Neural crest cell (in vitro differentiated cells): ENCODE results near the gene SCGB3A2. TPM values are rescaled to one million over a fixed set of nuclear protein-coding genes. Genes with fewer than 3 reads are reported as not detected.

Source experiments
- DNase-seq: peaks from one replicate; pipeline ENCODE4 v3.0.0; 2021; ENCODE audit warnings: low read depth, mixed read lengths, low spot score
- H3K27ac Mint-ChIP-seq: one replicate; pipeline ENCODE4 v1.8.0; 2021; ENCODE audit warnings: mild to moderate bottlenecking, mixed read lengths; ENCODE audit not compliant: unreplicated experiment
- H3K27me3 Mint-ChIP-seq: 2 replicates; pipeline ENCODE4 v1.8.0; 2021; ENCODE audit warnings: low read depth, mild to moderate bottlenecking, mixed read lengths
- H3K36me3 Mint-ChIP-seq: 2 replicates; pipeline ENCODE4 v1.8.0; 2021; ENCODE audit warnings: low read depth, mild to moderate bottlenecking, mixed read lengths
- H3K4me1 Mint-ChIP-seq: 2 replicates; pipeline ENCODE4 v1.8.0; 2021; ENCODE audit warnings: mixed read lengths
- H3K4me3 Mint-ChIP-seq: one replicate; pipeline ENCODE4 v1.8.0; 2021; ENCODE audit warnings: mild to moderate bottlenecking, mixed read lengths
- H3K9me3 Mint-ChIP-seq: 2 replicates; pipeline ENCODE4 v1.8.0; 2021; ENCODE audit warnings: mixed read lengths
- total RNA-seq: library from RNA; stranded (reverse); gene quantifications from 2 replicates; pipeline ENCODE4 v1.2.1, GENCODE V29; 2021
- TF ChIP-seq, protein P1 (sequence below): fragments of 200-600 bp; sonication (generic); conservative IDR thresholded peaks from 2 replicates; pipeline ENCODE4 v1.5.0; 2021; ENCODE audit warnings: antibody characterized with exemption, mild to moderate bottlenecking

SCGB3A2 gene
- total RNA-seq, 1 donor from 2014 or later: not detected

DNA sequence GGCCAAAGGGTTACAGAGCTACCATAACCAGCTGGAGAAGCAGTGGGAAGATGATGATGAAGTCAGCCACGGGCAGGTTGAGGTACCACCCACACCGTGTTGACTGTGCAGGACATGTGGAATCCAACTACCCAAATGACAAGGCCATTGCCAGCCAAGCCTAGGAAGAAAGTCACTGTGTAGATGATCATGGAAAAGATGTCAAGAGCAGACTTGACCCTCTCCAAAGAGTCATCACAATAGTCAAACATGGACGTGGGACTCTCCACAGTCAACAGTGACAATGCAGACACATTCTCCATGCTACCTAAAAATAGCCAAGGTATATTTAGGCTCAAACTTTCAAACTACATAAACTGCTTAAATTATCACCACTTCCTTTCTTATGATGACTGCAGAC lies 26.1 kb upstream of the SCGB3A2 start:
- DNase-seq: no peak
- Mint-ChIP-seq H3K36me3 (no peaks in the 10 kb centered on the region), H3K27me3 (peaks cover 11% of the 10 kb centered on the region), H3K4me3 (no peak overlapping the region), H3K9me3 (no peaks in the 10 kb centered on the region), H3K4me1 (no peaks in the 10 kb centered on the region), H3K27ac (no peak overlapping the region)
- TF ChIP-seq, protein P1, sequence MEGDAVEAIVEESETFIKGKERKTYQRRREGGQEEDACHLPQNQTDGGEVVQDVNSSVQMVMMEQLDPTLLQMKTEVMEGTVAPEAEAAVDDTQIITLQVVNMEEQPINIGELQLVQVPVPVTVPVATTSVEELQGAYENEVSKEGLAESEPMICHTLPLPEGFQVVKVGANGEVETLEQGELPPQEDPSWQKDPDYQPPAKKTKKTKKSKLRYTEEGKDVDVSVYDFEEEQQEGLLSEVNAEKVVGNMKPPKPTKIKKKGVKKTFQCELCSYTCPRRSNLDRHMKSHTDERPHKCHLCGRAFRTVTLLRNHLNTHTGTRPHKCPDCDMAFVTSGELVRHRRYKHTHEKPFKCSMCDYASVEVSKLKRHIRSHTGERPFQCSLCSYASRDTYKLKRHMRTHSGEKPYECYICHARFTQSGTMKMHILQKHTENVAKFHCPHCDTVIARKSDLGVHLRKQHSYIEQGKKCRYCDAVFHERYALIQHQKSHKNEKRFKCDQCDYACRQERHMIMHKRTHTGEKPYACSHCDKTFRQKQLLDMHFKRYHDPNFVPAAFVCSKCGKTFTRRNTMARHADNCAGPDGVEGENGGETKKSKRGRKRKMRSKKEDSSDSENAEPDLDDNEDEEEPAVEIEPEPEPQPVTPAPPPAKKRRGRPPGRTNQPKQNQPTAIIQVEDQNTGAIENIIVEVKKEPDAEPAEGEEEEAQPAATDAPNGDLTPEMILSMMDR: no peak

DNA sequence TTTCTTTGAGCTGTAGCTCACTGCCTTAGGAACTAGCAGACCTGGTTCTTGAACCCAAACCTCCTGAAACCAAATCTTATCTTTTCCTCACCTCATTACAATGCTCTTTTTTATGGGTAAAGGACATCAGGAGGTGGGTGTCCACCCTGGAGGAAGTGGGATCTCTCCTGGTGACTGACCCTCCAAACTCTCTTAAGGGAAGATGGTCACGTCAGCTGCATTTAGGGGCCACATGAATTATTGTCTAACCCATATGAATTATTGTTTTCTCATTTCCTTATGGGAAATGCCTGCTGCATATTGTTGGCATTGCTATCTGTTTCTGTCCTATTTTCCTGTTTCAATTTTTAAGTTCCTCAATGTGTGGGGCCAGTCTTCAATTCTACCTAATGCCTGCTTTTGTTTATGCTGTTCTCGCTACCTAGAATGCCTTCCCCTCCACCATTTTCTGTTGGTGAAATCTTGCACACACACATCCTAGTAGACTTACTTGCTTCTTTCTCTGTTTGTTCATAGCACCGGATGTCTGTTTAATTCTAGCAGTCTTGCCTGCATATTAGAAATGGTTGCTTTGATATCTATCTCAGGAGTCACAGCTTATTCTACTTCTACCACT lies 25.0 kb upstream of the SCGB3A2 start:
- TF ChIP-seq, protein P1: no peak
- Mint-ChIP-seq H3K27me3 (peaks cover 9% of the 10 kb centered on the region), H3K4me1 (no peaks in the 10 kb centered on the region), H3K4me3 (no peak overlapping the region), H3K27ac (no peak overlapping the region), H3K36me3 (no peaks in the 10 kb centered on the region), H3K9me3 (no peaks in the 10 kb centered on the region)
- no peak for DNase-seq

DNA sequence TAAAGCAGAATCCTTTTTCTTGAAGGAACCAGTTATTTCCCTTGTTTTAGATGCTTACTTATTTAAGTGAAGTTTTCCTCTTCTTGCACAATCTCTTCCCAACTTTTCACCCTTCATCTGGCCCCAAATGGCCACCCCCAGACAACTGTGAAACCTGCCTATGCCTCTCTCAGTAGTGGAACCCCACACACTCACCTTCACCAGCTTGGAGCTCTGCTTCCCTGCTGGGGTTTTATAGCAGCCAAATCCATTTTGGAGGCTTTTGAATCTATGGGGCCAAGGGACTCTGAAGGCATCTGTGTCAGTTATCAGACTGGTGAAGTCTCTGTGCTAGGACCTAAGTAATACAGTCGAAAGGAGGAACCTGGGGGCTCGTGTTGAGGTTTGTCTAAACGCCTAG lies 24.2 kb upstream of the SCGB3A2 start:
- peaks cover 5% of the 10 kb centered on the region for H3K27me3 Mint-ChIP-seq

DNA sequence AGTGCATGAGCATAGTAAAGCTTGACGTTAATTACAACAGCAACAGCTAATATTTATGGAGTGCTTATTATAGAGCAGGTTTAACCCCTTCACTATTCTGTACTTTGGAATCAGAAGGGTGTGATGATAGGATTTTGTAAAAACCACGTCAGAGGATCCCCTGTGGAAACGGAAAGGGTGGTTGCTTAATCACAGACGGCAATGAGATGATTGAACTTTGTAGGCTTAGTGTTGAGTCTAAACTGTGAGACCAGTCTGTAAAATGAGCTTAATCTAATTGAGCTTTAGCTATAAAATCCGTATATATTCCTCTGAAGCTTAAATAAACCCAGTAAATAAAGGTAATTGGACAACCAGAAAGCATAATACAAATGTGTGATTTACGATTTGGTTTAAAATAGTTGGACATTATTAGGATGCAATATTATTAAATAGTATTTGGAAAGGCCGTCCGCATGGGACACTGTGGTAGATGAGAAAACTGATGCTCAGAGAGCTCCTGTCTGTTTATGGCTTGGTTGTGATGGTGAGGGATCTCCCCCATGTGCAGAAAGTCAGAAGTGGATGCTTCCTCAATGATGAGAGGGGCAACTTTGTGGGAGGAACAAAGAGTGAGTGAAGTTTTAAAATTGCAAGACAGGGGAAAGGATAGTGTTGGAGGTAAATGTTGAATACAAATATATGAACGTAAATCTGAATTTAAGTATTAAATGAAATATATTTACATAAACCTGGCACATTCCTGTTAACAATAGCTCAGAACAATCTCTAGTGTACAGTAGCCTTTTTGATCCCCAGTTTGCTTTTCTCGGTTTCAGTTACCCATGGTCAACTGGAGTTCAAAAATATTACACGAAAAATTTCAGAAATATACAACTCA lies 23.4 kb upstream of the SCGB3A2 start:
- TF ChIP-seq, protein P1: no peak
- H3K36me3 Mint-ChIP-seq: no peaks in the 10 kb centered on the region
- no peaks in the 10 kb centered on the region for H3K4me1 Mint-ChIP-seq
- H3K27me3 Mint-ChIP-seq: peaks cover 3% of the 10 kb centered on the region
- no peak overlapping the region for H3K4me3 Mint-ChIP-seq
- H3K9me3 Mint-ChIP-seq: no peaks in the 10 kb centered on the region
- DNase-seq: no peak
- no peak overlapping the region for H3K27ac Mint-ChIP-seq

More for the DNA sequence above, 24.2 kb upstream of the SCGB3A2 start:
- Mint-ChIP-seq H3K4me1 (no peaks in the 10 kb centered on the region), H3K27ac (no peak overlapping the region), H3K4me3 (no peak overlapping the region), H3K36me3 (no peaks in the 10 kb centered on the region), H3K9me3 (no peaks in the 10 kb centered on the region)
- TF ChIP-seq, protein P1: no peak
- no peak for DNase-seq

DNA sequence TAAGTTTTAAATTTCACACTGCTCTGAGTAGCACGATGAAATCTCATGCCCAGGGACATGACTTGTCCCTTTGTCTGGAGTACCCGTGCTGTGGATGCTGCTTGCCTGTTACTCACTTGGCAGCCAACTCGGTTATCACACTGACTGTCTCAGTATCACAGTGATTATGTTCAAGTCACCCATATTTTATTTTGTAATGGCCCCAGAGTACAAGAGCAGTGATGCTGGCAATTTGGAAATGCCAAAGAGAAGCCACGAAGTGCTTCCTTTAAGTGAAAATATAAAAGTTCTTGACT lies 22.8 kb upstream of the SCGB3A2 start:
- Mint-ChIP-seq H3K9me3 (no peaks in the 10 kb centered on the region), H3K27ac (no peak overlapping the region), H3K36me3 (no peaks in the 10 kb centered on the region), H3K4me1 (no peaks in the 10 kb centered on the region), H3K27me3 (peaks cover 3% of the 10 kb centered on the region), H3K4me3 (no peak overlapping the region)
- no peak for DNase-seq
- TF ChIP-seq, protein P1: no peak
